Endodermal cell (in vitro differentiated cells): ENCODE results near the gene ZC3H11A. TPM values are rescaled to one million over a fixed set of nuclear protein-coding genes. Genes with fewer than 3 reads are reported as not detected.

Experiments used
- DNase-seq: peaks from one replicate; pipeline ENCODE4 v3.0.0-alpha.2; 2017
- H3K27ac ChIP-seq: 2 replicates; pipeline ENCODE4 v1.5.1; 2013; ENCODE audit warnings: mild to moderate bottlenecking, low read depth, low read length, moderate library complexity
- H3K27me3 ChIP-seq: 2 replicates; pipeline ENCODE4 v1.6.1; 2013; ENCODE audit warnings: mild to moderate bottlenecking, low read length, moderate library complexity; ENCODE audit not compliant: insufficient read depth, control insufficient read depth, poor library complexity, severe bottlenecking
- H3K36me3 ChIP-seq: 2 replicates; pipeline ENCODE4 v1.7.0; 2013; ENCODE audit warnings: mild to moderate bottlenecking, low read length, moderate library complexity; ENCODE audit not compliant: control insufficient read depth, insufficient read depth
- H3K4me1 ChIP-seq: one replicate; pipeline ENCODE4 v1.7.0; 2013; ENCODE audit warnings: low read length; ENCODE audit not compliant: control insufficient read depth, insufficient read depth
- H3K4me3 ChIP-seq: 2 replicates; pipeline ENCODE4 v1.5.1; 2013; ENCODE audit warnings: mild to moderate bottlenecking, low read length, moderate library complexity
- H3K9ac ChIP-seq: 2 replicates; pipeline ENCODE4 v1.6.1; 2013; ENCODE audit warnings: mild to moderate bottlenecking, low read length, moderate library complexity; ENCODE audit not compliant: poor library complexity, severe bottlenecking; ENCODE audit errors: extremely low read depth
- H3K9me3 ChIP-seq: 2 replicates; pipeline ENCODE4 v1.6.1; 2013; ENCODE audit warnings: mild to moderate bottlenecking, low read length, moderate library complexity; ENCODE audit not compliant: control insufficient read depth
- H3K27ac Mint-ChIP-seq: 2 replicates; pipeline ENCODE4 v1.8.0; 2020; ENCODE audit warnings: mixed read lengths
- H3K27me3 Mint-ChIP-seq: 2 replicates; pipeline ENCODE4 v1.8.0; 2021; ENCODE audit warnings: mild to moderate bottlenecking, mixed read lengths; ENCODE audit not compliant: insufficient read depth
- H3K36me3 Mint-ChIP-seq: 2 replicates; pipeline ENCODE4 v1.8.0; 2020; ENCODE audit warnings: low read depth, mixed read lengths
- H3K4me1 Mint-ChIP-seq: 2 replicates; pipeline ENCODE4 v1.8.0; 2020; ENCODE audit warnings: mixed read lengths
- H3K4me3 Mint-ChIP-seq: 2 replicates; pipeline ENCODE4 v1.8.0; 2020; ENCODE audit warnings: mild to moderate bottlenecking, moderate library complexity, mixed read lengths
- H3K9me3 Mint-ChIP-seq: 2 replicates; pipeline ENCODE4 v1.8.0; 2020; ENCODE audit warnings: mild to moderate bottlenecking, mixed read lengths
- WGBS, 2 experiments: methylation state at CpG; one replicate each; pipeline versions ENCODE4 v1.1.5 to v1.1.7; 2013; ENCODE audit warnings: missing lambda C conversion rate in 2 of 2, mixed read lengths in 1 of 2; ENCODE audit not compliant: insufficient coverage in 1 of 2, insufficient read length in 1 of 2; 5-methylcytosine and 5-hydroxymethylcytosine counted together
- total RNA-seq, 2 donors: library from RNA; stranded (reverse); fragmentation: NEBNext Ultra II Directional in 1 of 2; extraction: Animal tissue kit (Norgen Biotek cat#: 25700) in 1 of 2; gene quantifications; 2 replicates in 1 of 2; 3 replicates in 1 of 2; pipeline ENCODE4 v1.2.1, GENCODE V29; 2021
- TF ChIP-seq, protein P1 (sequence below): fragments of 200-600 bp; sonication (generic); conservative IDR thresholded peaks from 2 replicates; pipeline ENCODE4 v1.5.0; 2021; ENCODE audit warnings: antibody characterized with exemption, mild to moderate bottlenecking

Gene ZC3H11A
- total RNA-seq, 2 donors from 2014 or later: 83.9 to 119 TPM

DNA sequence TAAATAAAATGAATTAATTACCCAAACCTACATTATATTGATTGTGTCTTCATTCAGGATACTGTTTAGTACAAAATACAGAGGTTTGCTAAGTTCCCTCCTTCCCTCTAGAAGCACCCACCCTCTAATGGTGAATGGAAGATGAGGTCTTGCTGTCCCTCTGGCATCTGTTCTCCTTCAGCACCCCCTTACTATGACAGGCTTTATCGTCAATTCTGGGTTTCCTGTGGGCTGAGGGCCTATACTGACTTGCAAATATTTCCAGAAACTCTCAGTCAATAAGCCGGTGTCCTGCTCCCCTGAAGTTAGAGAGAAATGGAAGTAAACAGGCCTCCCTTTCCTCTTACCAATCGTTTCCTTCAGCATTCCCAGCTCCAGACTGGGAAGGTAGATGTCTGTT is 17.3 kb upstream of the ZC3H11A start:
- no peaks in the 10 kb centered on the region for H3K27me3 ChIP-seq
- H3K4me3 Mint-ChIP-seq: no peak overlapping the region
- DNase-seq: no peak
- H3K4me1 ChIP-seq: no peaks in the 10 kb centered on the region
- H3K36me3 ChIP-seq: no peaks in the 10 kb centered on the region
- WGBS, 2 experiments: 95 to 100% methylated on average over 1 to 3 of the region's 3 CpGs
- no peak overlapping the region for H3K27ac ChIP-seq
- no peaks in the 10 kb centered on the region for H3K4me1 Mint-ChIP-seq
- peak overlapping the region; percentile 35 for H3K27ac Mint-ChIP-seq
- H3K9me3 ChIP-seq: no peaks in the 10 kb centered on the region
- no peaks in the 10 kb centered on the region for H3K36me3 Mint-ChIP-seq
- TF ChIP-seq, protein P1, sequence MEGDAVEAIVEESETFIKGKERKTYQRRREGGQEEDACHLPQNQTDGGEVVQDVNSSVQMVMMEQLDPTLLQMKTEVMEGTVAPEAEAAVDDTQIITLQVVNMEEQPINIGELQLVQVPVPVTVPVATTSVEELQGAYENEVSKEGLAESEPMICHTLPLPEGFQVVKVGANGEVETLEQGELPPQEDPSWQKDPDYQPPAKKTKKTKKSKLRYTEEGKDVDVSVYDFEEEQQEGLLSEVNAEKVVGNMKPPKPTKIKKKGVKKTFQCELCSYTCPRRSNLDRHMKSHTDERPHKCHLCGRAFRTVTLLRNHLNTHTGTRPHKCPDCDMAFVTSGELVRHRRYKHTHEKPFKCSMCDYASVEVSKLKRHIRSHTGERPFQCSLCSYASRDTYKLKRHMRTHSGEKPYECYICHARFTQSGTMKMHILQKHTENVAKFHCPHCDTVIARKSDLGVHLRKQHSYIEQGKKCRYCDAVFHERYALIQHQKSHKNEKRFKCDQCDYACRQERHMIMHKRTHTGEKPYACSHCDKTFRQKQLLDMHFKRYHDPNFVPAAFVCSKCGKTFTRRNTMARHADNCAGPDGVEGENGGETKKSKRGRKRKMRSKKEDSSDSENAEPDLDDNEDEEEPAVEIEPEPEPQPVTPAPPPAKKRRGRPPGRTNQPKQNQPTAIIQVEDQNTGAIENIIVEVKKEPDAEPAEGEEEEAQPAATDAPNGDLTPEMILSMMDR: no peak
- no peak overlapping the region for H3K4me3 ChIP-seq
- H3K27me3 Mint-ChIP-seq: no peaks in the 10 kb centered on the region
- no peaks in the 10 kb centered on the region for H3K9me3 Mint-ChIP-seq
- H3K9ac ChIP-seq: no peak overlapping the region

DNA sequence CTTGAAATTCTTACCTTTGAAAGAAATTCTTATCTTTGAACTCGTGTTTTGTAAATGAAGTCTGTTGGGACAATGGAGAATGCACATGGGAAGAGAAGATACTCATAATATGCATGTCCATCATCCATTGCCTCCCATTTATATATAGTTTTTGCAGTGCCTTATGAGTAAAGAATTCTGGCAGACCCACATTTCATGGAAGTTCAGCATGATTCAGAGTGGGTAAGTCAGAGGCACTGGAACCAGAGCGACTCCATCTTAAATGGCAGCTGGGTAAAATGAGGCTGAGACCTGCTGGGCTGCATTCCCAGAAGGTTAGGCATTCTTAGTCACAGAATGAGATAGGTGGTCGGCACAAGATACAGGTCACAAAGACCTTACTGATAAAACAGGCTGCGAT is 16.6 kb upstream of the ZC3H11A start:
- 93 to 100% methylated on average over 3 to 4 of the region's 4 CpGs for WGBS, 2 experiments
- no peak overlapping the region for H3K4me3 Mint-ChIP-seq
- H3K9me3 Mint-ChIP-seq: no peaks in the 10 kb centered on the region
- no peaks in the 10 kb centered on the region for H3K4me1 Mint-ChIP-seq
- no peak overlapping the region for H3K27ac Mint-ChIP-seq
- H3K9me3 ChIP-seq: no peaks in the 10 kb centered on the region
- H3K4me1 ChIP-seq: no peaks in the 10 kb centered on the region
- H3K27me3 ChIP-seq: no peaks in the 10 kb centered on the region
- TF ChIP-seq, protein P1: no peak
- no peak overlapping the region for H3K27ac ChIP-seq
- no peaks in the 10 kb centered on the region for H3K27me3 Mint-ChIP-seq
- no peaks in the 10 kb centered on the region for H3K36me3 ChIP-seq
- no peak overlapping the region for H3K9ac ChIP-seq
- H3K36me3 Mint-ChIP-seq: no peaks in the 10 kb centered on the region
- no peak for DNase-seq
- H3K4me3 ChIP-seq: no peak overlapping the region

DNA sequence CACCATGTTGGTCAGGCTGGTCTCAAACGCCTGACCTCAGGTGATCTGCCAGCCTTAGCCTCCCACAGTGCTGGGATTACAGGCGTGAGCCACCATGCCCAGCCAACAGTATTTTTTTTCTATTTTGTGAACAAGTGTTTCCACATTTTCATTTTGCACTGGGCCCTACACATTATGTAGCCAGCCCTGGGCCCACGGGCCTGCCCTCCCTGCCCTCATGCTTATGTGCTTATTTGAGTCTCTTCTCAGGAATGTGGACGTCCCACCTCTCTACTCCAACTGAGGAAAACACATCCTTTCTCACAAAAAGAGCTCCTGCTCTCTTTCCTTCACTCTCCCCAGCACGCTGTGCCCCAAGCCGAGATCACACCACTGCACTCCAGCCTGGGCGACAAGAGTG is 13.5 kb upstream of the ZC3H11A start:
- Histone ChIP-seq H3K27ac (no peak overlapping the region), H3K9me3 (no peaks in the 10 kb centered on the region), H3K27me3 (no peaks in the 10 kb centered on the region), H3K9ac (no peak overlapping the region), H3K4me3 (no peak overlapping the region), H3K4me1 (no peaks in the 10 kb centered on the region), H3K36me3 (no peaks in the 10 kb centered on the region)
- H3K27me3 Mint-ChIP-seq: no peaks in the 10 kb centered on the region
- TF ChIP-seq, protein P1: no peak
- H3K9me3 Mint-ChIP-seq: no peaks in the 10 kb centered on the region
- DNase-seq: no peak
- H3K36me3 Mint-ChIP-seq: no peaks in the 10 kb centered on the region
- H3K27ac Mint-ChIP-seq: peak overlapping the region; percentile 58
- H3K4me3 Mint-ChIP-seq: no peak overlapping the region
- H3K4me1 Mint-ChIP-seq: no peaks in the 10 kb centered on the region
- WGBS, 2 experiments: 92 to 95% methylated on average over 4 to 7 of the region's 7 CpGs
